IMR-90 (cell line): ENCODE data around the gene ATXN1L. TPM values are rescaled to one million over a fixed set of nuclear protein-coding genes. Genes with fewer than 3 reads are reported as not detected.

Source experiments
- ATAC-seq: fragments of 200-7000 bp; cut with Tn5 transposase; 2 replicates; pipeline ENCODE4 v1.9.1; 2020; ENCODE audit warnings: low read depth, mild to moderate bottlenecking, moderate library complexity
- BruUV-seq: library from RNA; stranded (reverse); fragments of 400-500 nt; replicated peaks from 2 replicates; lab custom pipeline; 2021; lab: Mats Ljungman, UMichigan
- CTCF ChIA-PET: fragments of 300-600 bp; formaldehyde crosslinking; extraction: SDS; loops from one replicate; lab custom pipeline; 2021; ENCODE audit warnings: antibody characterized with exemption; lab: Yijun Ruan, JAX
- POLR2A ChIA-PET: fragments of 300-600 bp; sonication (Branson Sonifier 250); formaldehyde crosslinking; loops from one replicate; lab custom pipeline; 2022; ENCODE audit warnings: antibody characterized with exemption; ENCODE audit not compliant: unreplicated experiment; lab: Charles Lee
- DNase-seq: peaks from one replicate; pipeline ENCODE4 v3.0.0; 2013
- H2AFZ ChIP-seq: replicated peaks from 2 replicates; pipeline ENCODE3; 2013; ENCODE audit warnings: low read length, mild to moderate bottlenecking; ENCODE audit not compliant: poor library complexity
- H2AK5ac ChIP-seq: 2 replicates; pipeline ENCODE4 v1.6.1; 2013; ENCODE audit warnings: low read depth, low read length, inconsistent platforms
- H2AK9ac ChIP-seq: replicated peaks from 2 replicates; pipeline ENCODE3; 2013; ENCODE audit warnings: mild to moderate bottlenecking, low read depth, low read length, moderate library complexity; ENCODE audit not compliant: poor library complexity
- H2BK120ac ChIP-seq: 2 replicates; pipeline ENCODE4 v1.6.1; 2013; ENCODE audit warnings: low read depth, low read length, inconsistent platforms
- H2BK15ac ChIP-seq: 3 replicates; pipeline ENCODE4 v1.6.1; 2013; ENCODE audit warnings: low read depth, low read length, inconsistent platforms
- H2BK20ac ChIP-seq: 2 replicates; pipeline ENCODE4 v1.6.1; 2013; ENCODE audit warnings: low read depth, mild to moderate bottlenecking, inconsistent platforms, low read length, moderate library complexity
- H2BK5ac ChIP-seq: 2 replicates; pipeline ENCODE4 v1.6.1; 2013; ENCODE audit warnings: mild to moderate bottlenecking, low read depth, low read length, inconsistent platforms; ENCODE audit not compliant: poor library complexity, severe bottlenecking
- H3K14ac ChIP-seq: replicated peaks from 2 replicates; pipeline ENCODE4 v1.6.1; 2013; ENCODE audit warnings: low read depth, low read length, inconsistent platforms
- H3K18ac ChIP-seq: 2 replicates; pipeline ENCODE4 v1.6.1; 2013; ENCODE audit warnings: low read depth, low read length, control low read depth
- H3K23ac ChIP-seq: 2 replicates; pipeline ENCODE4 v1.6.1; 2013; ENCODE audit warnings: low read depth, low read length, inconsistent platforms
- H3K27ac ChIP-seq: 2 replicates; pipeline ENCODE4 v1.5.1; 2013; ENCODE audit warnings: mild to moderate bottlenecking, control low read depth, low read length; ENCODE audit not compliant: insufficient read depth
- H3K27me3 ChIP-seq: 2 replicates; pipeline ENCODE4 v1.6.1; 2013; ENCODE audit warnings: low read length; ENCODE audit not compliant: control insufficient read depth, insufficient read depth
- H3K36me3 ChIP-seq: 2 replicates; pipeline ENCODE4 v1.6.1; 2013; ENCODE audit warnings: low read length, mixed read lengths; ENCODE audit not compliant: control insufficient read depth, insufficient read depth
- H3K4ac ChIP-seq: 2 replicates; pipeline ENCODE4 v1.6.1; 2013; ENCODE audit warnings: low read depth, low read length, inconsistent platforms
- H3K4me1 ChIP-seq: 2 replicates; pipeline ENCODE4 v1.6.1; 2013; ENCODE audit warnings: low read length, mixed read lengths; ENCODE audit not compliant: control insufficient read depth, insufficient read depth
- H3K4me2 ChIP-seq: 2 replicates; pipeline ENCODE4 v1.6.1; 2013; ENCODE audit warnings: low read depth, mild to moderate bottlenecking, control low read depth, low read length, moderate library complexity
- H3K4me3 ChIP-seq: 2 replicates; pipeline ENCODE4 v1.5.1; 2013; ENCODE audit warnings: low read depth, mild to moderate bottlenecking, control low read depth, low read length, moderate library complexity; ENCODE audit not compliant: insufficient read depth
- H3K56ac ChIP-seq: 2 replicates; pipeline ENCODE4 v1.6.1; 2013; ENCODE audit warnings: low read length, inconsistent platforms; ENCODE audit not compliant: insufficient read depth; ENCODE audit errors: extremely low read depth
- H3K79me1 ChIP-seq, 2 experiments: 2 replicates each; pipeline ENCODE4 v1.6.1; 2013; ENCODE audit warnings: low read length in 2 of 2, inconsistent platforms in 1 of 2, low read depth in 1 of 2
- H3K9ac ChIP-seq: 2 replicates; pipeline ENCODE4 v1.6.1; 2013; ENCODE audit warnings: low read depth, low read length, control low read depth
- H3K9me1 ChIP-seq: 2 replicates; pipeline ENCODE4 v1.6.1; 2013; ENCODE audit warnings: low read length, inconsistent platforms; ENCODE audit not compliant: insufficient read depth
- H3K9me3 ChIP-seq: 2 replicates; pipeline ENCODE4 v1.6.1; 2013; ENCODE audit warnings: low read length; ENCODE audit not compliant: control insufficient read depth, insufficient read depth
- H4K20me1 ChIP-seq: 2 replicates; pipeline ENCODE4 v1.6.1; 2013; ENCODE audit warnings: low read length, inconsistent platforms; ENCODE audit not compliant: insufficient read depth
- H4K5ac ChIP-seq: 2 replicates; pipeline ENCODE4 v1.6.1; 2013; ENCODE audit warnings: mild to moderate bottlenecking, low read depth, low read length, control low read depth
- H4K8ac ChIP-seq, 2 experiments: 2 replicates each; pipeline ENCODE4 v1.6.1; 2013; ENCODE audit warnings: low read depth in 2 of 2, low read length in 2 of 2, control low read depth in 1 of 2, inconsistent platforms in 1 of 2
- H4K91ac ChIP-seq: 2 replicates; pipeline ENCODE4 v1.6.1; 2013; ENCODE audit warnings: low read depth, low read length, inconsistent platforms; ENCODE audit not compliant: insufficient read depth
- BHLHE40 ChIP-seq: fragments of 150-350 bp; IDR thresholded peaks from 2 replicates; pipeline ENCODE4 v1.6.1; 2016; ENCODE audit warnings: mild to moderate bottlenecking, low read depth, low read length
- CHD1 ChIP-seq: IDR thresholded peaks from 2 replicates; pipeline ENCODE4 v1.6.1; 2012; ENCODE audit warnings: low read depth, low read length, improper control_type of control experiment
- FOS ChIP-seq: fragments of 150-350 bp; IDR thresholded peaks from 2 replicates; pipeline ENCODE4 v1.6.1; 2016; ENCODE audit warnings: low read depth, low read length
- MAFK ChIP-seq: IDR thresholded peaks from 2 replicates; pipeline ENCODE4 v1.6.1; 2012; ENCODE audit warnings: low read depth, low read length, improper control_type of control experiment
- MAZ ChIP-seq: IDR thresholded peaks from 2 replicates; pipeline ENCODE4 v1.6.1; 2012; ENCODE audit warnings: low read depth, mild to moderate bottlenecking, low read length, improper control_type of control experiment, moderate library complexity, borderline replicate concordance
- MXI1 ChIP-seq: IDR thresholded peaks from 2 replicates; pipeline ENCODE4 v1.6.1; 2012; ENCODE audit warnings: low read depth, mild to moderate bottlenecking, low read length, moderate library complexity, borderline replicate concordance
- POLR2A ChIP-seq: IDR thresholded peaks from 2 replicates; pipeline ENCODE4 v1.6.1; 2012; ENCODE audit warnings: mild to moderate bottlenecking, low read depth, low read length
- RAD21 ChIP-seq: IDR thresholded peaks from 2 replicates; pipeline ENCODE4 v1.6.1; 2012; ENCODE audit warnings: low read length, improper control_type of control experiment
- RCOR1 ChIP-seq: IDR thresholded peaks from 2 replicates; pipeline ENCODE4 v1.6.1; 2012; ENCODE audit warnings: mild to moderate bottlenecking, low read length, improper control_type of control experiment; ENCODE audit not compliant: insufficient replicate concordance
- SMC3 ChIP-seq: fragments of 150-350 bp; IDR thresholded peaks from 2 replicates; pipeline ENCODE4 v1.6.1; 2016; ENCODE audit warnings: low read depth, mild to moderate bottlenecking, antibody characterized with exemption, low read length, moderate library complexity
- WGBS, 2 experiments: methylation state at CpG; one replicate each; pipeline versions ENCODE4 v1.1.5 to v1.1.7; 2013; ENCODE audit warnings: missing lambda C conversion rate in 2 of 2; ENCODE audit not compliant: insufficient read length in 1 of 2; ENCODE audit errors: extremely low coverage in 2 of 2; 5-methylcytosine and 5-hydroxymethylcytosine counted together
- dilution Hi-C: fragments of 300-500 bp; cut with HindIII; formaldehyde crosslinking; loops from one replicate; pipeline ENCODE4 v1.14.3; 2018; ENCODE audit warnings: low sequenced_read_pairs; ENCODE audit not compliant: unreplicated experiment
- in situ Hi-C: fragments of 300-500 bp; cut with MboI; formaldehyde crosslinking; loops from 3 replicates; pipeline ENCODE4 v1.14.3; 2019; ENCODE audit warnings: low sequenced_read_pairs, inconsistent platforms, mixed read lengths
- intact Hi-C: fragments of 100-400 bp; cut with micrococcal nuclease; formaldehyde crosslinking; loops from 2 replicates; pipeline ENCODE4 v1.10.0; 2022
- polyA plus RNA-seq, 3 experiments: library from polyadenylated mRNA; depleted of rRNA; stranded (reverse); fragments of >200 nt; gene quantifications; 2 replicates each; pipeline ENCODE4 v1.2.3, GENCODE V29; 2012; ENCODE audit warnings: low replicate concordance in 1 of 3
- total RNA-seq: library from RNA; depleted of rRNA; stranded (reverse); fragments of >200 nt; gene quantifications from 2 replicates; pipeline ENCODE4 v1.2.3, GENCODE V29; 2012
- TF ChIP-seq, protein P1 (sequence below): conservative IDR thresholded peaks from 2 replicates; pipeline ENCODE4 v1.5.1; 2012; ENCODE audit warnings: mild to moderate bottlenecking, low read depth, low read length, improper control_type of control experiment
- TF ChIP-seq, protein P2 (sequence below): fragments of 150-350 bp; IDR thresholded peaks from 2 replicates; pipeline ENCODE4 v1.6.1; 2017; ENCODE audit warnings: mild to moderate bottlenecking, antibody characterized with exemption, low read length, low read depth
- TF ChIP-seq, protein P3 (sequence below): fragments of 150-350 bp; IDR thresholded peaks from 2 replicates; pipeline ENCODE4 v1.6.1; 2016; ENCODE audit warnings: low read depth, mild to moderate bottlenecking, low read length, moderate library complexity, borderline replicate concordance

Gene ATXN1L
- total and polyA plus RNA-seq, 2 of the 4 experiments (the other 2 are of a cell fraction): 5.2 to 9.2 TPM

DNA sequence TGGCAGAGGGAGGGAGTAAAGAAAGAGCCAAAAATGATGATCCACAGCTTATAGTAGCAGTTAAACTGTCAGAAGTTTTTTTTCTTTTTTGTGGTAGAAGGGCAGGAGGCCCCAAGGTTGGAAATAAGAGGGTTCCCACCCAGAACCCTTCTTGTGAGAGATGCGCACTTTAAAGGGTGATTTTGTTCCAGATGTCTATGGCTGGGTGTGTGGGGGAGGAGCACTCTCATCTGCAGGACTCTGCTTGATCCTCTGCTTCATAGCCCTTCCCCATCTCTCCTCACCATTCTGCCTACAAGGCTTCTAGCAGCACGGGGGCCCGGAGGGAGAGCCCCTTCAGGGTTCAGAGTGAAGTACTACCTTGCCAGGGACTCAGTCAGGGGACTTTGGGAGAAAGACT is 6.4 kb downstream of the ATXN1L start:
- H2AK5ac ChIP-seq: no peak overlapping the region
- H3K36me3 ChIP-seq: peaks cover 54% of the 10 kb centered on the region
- no peaks in the 10 kb centered on the region for H3K27me3 ChIP-seq
- H3K14ac ChIP-seq: no peak overlapping the region
- no peak for DNase-seq
- in situ Hi-C loops: no loop called here
- no peak overlapping the region for H3K9ac ChIP-seq
- no peak overlapping the region for H2BK20ac ChIP-seq
- H3K4me2 ChIP-seq: no peak overlapping the region
- H4K91ac ChIP-seq: no peak overlapping the region
- intact Hi-C loops: no loop called here
- WGBS, 2 experiments: 80% methylated on average over 1 of the region's 3 CpGs; no CpG with 5 or more reads in 1 of the 2 experiments
- ATAC-seq: no peak
- H3K4me3 ChIP-seq: no peak overlapping the region
- peaks cover 36 to 76% of the 10 kb centered on the region in 2 experiments for H3K79me1 ChIP-seq
- no peak overlapping the region for H2BK120ac ChIP-seq
- no peak overlapping the region for H3K23ac ChIP-seq
- H3K18ac ChIP-seq: no peak overlapping the region
- H3K9me3 ChIP-seq: no peaks in the 10 kb centered on the region
- no peak overlapping the region for H3K27ac ChIP-seq
- peaks cover 24% of the 10 kb centered on the region for H4K20me1 ChIP-seq
- H3K4ac ChIP-seq: no peak overlapping the region
- CTCF ChIA-PET: no interaction called here
- H2BK5ac ChIP-seq: no peak overlapping the region
- POLR2A ChIA-PET: no interaction called here
- dilution Hi-C loops: no loop called here
- no peak overlapping the region for H2BK15ac ChIP-seq
- TF ChIP-seq, protein P1, sequence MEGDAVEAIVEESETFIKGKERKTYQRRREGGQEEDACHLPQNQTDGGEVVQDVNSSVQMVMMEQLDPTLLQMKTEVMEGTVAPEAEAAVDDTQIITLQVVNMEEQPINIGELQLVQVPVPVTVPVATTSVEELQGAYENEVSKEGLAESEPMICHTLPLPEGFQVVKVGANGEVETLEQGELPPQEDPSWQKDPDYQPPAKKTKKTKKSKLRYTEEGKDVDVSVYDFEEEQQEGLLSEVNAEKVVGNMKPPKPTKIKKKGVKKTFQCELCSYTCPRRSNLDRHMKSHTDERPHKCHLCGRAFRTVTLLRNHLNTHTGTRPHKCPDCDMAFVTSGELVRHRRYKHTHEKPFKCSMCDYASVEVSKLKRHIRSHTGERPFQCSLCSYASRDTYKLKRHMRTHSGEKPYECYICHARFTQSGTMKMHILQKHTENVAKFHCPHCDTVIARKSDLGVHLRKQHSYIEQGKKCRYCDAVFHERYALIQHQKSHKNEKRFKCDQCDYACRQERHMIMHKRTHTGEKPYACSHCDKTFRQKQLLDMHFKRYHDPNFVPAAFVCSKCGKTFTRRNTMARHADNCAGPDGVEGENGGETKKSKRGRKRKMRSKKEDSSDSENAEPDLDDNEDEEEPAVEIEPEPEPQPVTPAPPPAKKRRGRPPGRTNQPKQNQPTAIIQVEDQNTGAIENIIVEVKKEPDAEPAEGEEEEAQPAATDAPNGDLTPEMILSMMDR: no peak
- TF ChIP-seq MXI1 (no peak), SMC3 (no peak), RAD21 (no peak), MAZ (no peak), BHLHE40 (no peak), MAFK (no peak), FOS (no peak), POLR2A (no peak), CHD1 (no peak), RCOR1 (no peak)
- TF ChIP-seq, protein P2, sequence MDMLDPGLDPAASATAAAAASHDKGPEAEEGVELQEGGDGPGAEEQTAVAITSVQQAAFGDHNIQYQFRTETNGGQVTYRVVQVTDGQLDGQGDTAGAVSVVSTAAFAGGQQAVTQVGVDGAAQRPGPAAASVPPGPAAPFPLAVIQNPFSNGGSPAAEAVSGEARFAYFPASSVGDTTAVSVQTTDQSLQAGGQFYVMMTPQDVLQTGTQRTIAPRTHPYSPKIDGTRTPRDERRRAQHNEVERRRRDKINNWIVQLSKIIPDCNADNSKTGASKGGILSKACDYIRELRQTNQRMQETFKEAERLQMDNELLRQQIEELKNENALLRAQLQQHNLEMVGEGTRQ: no peak
- TF ChIP-seq, protein P3, sequence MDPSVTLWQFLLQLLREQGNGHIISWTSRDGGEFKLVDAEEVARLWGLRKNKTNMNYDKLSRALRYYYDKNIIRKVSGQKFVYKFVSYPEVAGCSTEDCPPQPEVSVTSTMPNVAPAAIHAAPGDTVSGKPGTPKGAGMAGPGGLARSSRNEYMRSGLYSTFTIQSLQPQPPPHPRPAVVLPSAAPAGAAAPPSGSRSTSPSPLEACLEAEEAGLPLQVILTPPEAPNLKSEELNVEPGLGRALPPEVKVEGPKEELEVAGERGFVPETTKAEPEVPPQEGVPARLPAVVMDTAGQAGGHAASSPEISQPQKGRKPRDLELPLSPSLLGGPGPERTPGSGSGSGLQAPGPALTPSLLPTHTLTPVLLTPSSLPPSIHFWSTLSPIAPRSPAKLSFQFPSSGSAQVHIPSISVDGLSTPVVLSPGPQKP: no peak
- no peak overlapping the region for H4K8ac ChIP-seq
- no peak overlapping the region for H4K5ac ChIP-seq
- peaks cover 21% of the 10 kb centered on the region for H3K9me1 ChIP-seq
- no TSS peak for BruUV-seq
- no peak overlapping the region for H2AK9ac ChIP-seq
- no peak overlapping the region for H2AFZ ChIP-seq
- no peak overlapping the region for H3K56ac ChIP-seq
- H3K4me1 ChIP-seq: no peaks in the 10 kb centered on the region
